Esophagus muscularis mucosa (tissue), 3 donors: ENCODE data around the gene NADSYN1.

Experiments used
- POLR2AphosphoS5 ChIP-seq, 2 donors: sonication (generic); formaldehyde crosslinking; IDR thresholded peaks; one replicate each; pipeline ENCODE4 v1.6.1; 2017; ENCODE audit warnings: antibody characterized with exemption in 2 of 2
- TF ChIP-seq, protein P1 (sequence below), 3 experiments: fragments of 200-600 bp in 2 of 3; fragments of 450-650 bp in 1 of 3; sonication (generic) in 2 of 3; IDR thresholded peaks; one replicate each; pipeline ENCODE4 v1.5.1; 2017 to 2019; ENCODE audit warnings: antibody characterized with exemption in 3 of 3, mild to moderate bottlenecking in 2 of 3, moderate library complexity in 1 of 3

DNA sequence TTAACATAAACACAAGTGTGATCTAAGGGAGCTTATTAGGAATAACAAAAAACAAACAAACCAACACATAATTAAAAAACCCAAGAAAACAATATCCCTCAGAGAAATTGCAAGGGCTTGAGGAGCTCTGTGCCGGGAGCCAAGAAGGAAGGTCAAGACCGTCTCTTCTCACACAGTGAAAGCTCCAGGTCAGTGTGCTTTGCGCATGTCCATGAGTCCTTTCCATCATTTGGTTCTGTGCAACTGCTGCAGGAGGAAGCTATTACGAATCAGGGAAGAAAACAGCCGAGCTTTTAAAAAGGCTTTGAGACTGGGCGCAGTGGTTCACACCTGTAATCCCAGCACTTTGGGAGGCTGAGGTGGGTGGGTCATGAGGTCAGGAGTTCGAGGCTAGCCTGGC lies 89.4 kb downstream of the NADSYN1 start:
- TF ChIP-seq, protein P1, sequence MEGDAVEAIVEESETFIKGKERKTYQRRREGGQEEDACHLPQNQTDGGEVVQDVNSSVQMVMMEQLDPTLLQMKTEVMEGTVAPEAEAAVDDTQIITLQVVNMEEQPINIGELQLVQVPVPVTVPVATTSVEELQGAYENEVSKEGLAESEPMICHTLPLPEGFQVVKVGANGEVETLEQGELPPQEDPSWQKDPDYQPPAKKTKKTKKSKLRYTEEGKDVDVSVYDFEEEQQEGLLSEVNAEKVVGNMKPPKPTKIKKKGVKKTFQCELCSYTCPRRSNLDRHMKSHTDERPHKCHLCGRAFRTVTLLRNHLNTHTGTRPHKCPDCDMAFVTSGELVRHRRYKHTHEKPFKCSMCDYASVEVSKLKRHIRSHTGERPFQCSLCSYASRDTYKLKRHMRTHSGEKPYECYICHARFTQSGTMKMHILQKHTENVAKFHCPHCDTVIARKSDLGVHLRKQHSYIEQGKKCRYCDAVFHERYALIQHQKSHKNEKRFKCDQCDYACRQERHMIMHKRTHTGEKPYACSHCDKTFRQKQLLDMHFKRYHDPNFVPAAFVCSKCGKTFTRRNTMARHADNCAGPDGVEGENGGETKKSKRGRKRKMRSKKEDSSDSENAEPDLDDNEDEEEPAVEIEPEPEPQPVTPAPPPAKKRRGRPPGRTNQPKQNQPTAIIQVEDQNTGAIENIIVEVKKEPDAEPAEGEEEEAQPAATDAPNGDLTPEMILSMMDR (IDR thresholded peaks at IDR 0.05): no peak
- TF ChIP-seq POLR2AphosphoS5 (IDR thresholded peaks at IDR 0.05): no peak
